Measurements from ENCODE around the gene FRMD3.

DNA sequence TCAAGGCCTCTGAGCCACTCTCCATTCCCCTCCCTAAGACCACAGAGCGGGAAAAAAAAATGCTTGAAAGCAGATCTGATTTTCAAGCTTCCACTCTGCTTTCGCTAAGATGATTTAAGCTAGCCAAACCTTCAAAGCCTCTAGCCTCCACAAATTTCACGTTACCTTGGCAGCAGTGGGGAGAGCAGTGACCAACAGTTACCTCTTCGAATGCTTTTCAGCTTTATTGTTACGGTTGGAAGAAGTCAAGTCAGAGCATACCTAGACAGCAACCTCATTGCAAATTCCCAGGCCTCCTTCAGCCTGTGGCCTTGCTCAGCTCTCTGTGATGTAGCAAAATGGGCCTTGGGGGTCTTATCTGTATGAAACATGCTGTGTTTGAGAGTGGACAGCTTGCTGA lies 89.6 kb downstream of the FRMD3 start:
- TF ChIP-seq EP300 (IDR thresholded peaks at IDR 0.05) = no peak
- no peak for TF ChIP-seq POLR2A (IDR thresholded peaks at IDR 0.05)
- TF ChIP-seq, protein P1, sequence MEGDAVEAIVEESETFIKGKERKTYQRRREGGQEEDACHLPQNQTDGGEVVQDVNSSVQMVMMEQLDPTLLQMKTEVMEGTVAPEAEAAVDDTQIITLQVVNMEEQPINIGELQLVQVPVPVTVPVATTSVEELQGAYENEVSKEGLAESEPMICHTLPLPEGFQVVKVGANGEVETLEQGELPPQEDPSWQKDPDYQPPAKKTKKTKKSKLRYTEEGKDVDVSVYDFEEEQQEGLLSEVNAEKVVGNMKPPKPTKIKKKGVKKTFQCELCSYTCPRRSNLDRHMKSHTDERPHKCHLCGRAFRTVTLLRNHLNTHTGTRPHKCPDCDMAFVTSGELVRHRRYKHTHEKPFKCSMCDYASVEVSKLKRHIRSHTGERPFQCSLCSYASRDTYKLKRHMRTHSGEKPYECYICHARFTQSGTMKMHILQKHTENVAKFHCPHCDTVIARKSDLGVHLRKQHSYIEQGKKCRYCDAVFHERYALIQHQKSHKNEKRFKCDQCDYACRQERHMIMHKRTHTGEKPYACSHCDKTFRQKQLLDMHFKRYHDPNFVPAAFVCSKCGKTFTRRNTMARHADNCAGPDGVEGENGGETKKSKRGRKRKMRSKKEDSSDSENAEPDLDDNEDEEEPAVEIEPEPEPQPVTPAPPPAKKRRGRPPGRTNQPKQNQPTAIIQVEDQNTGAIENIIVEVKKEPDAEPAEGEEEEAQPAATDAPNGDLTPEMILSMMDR (IDR thresholded peaks at IDR 0.05) = no peak
- TF ChIP-seq POLR2AphosphoS5 (IDR thresholded peaks at IDR 0.05) = no peak
